ENCODE data around the gene CFAP99. TPM values are rescaled to one million over a fixed set of nuclear protein-coding genes. Genes with fewer than 3 reads are reported as not detected.

Gene CFAP99
- total and polyA plus RNA-seq, 9 of the 15 experiments (the other 6 are each of a cell fraction or from before 2014, with no cell fraction given) = 0.07 to 0.18 (median 0.09) TPM; not detected in 6

DNA sequence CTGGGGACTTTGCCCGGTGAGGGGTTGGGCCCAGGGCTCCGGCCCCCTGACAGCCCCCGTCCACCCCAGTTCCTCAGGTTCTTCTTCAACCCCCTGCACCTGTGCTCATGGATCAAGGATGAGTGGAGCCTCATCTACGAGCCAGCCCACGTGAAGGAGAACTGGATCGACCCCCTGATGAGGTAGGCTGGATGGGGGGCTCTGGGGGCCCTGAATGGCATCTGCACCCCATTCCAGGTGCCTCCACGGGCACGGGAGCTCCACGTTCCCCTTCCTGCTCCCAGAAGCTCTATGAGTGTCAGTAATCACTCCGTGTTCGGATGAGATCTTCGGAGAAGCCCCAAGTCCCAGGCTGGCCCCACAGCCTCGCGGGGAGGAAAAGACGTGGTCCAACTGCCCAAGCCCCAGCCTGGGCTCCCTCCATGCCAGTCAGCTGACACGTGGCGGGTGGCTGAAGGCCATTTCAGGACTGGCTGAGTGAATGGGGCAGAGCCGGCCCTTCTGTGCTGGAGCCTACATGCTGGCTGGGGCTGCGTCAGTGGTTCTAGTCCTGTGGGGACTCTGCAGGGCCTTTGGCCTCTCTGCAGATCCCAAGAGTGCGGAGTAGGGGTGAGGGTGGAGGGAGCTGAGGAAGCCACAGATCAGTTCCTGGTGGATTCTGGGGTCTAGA lies 24.4 kb downstream of the CFAP99 start:
- Histone ChIP-seq H3K79me2 (ENCODE audit: control insufficient read depth, insufficient read depth, low read length) (no peaks in the 10 kb centered on the region), H3K27me3 (ENCODE audit: control insufficient read depth in 2 of 2, insufficient read depth in 2 of 2, low read length in 2 of 2) (peaks cover under 1 to 4% of the 10 kb centered on the region in 2 experiments; a peak in 3 of 5 replicates), H2AFZ (ENCODE audit: low read depth, low read length) (no peak overlapping the region), H3K4me1 (replicated peaks in 1 of 2; ENCODE audit: control insufficient read depth in 2 of 2, insufficient read depth in 2 of 2, low read length in 2 of 2) (peaks cover 4 to 30% of the 10 kb centered on the region in 2 experiments; a peak in 4 of 5 replicates), H4K20me1 (replicated peaks; ENCODE audit: control insufficient read depth, insufficient read depth, low read length) (no peaks in the 10 kb centered on the region), H3K4me2 (ENCODE audit: insufficient read depth, low read length) (no peak overlapping the region), H3K27ac (ENCODE audit: extremely low read depth, low read depth, low read length) (no peak overlapping the region), H3K9ac (ENCODE audit: insufficient read depth in 1 of 2, low read depth in 2 of 2, low read length in 2 of 2) (peak overlapping the region in 1 of 2 experiments; percentile 69; a peak in 2 of 4 replicates), H3K4me3 (no peak overlapping the region), H3K9me1 (ENCODE audit: control insufficient read depth, insufficient read depth, low read length) (no peaks in the 10 kb centered on the region), H3K9me3 (replicated peaks; ENCODE audit: control insufficient read depth, insufficient read depth, low read depth, low read length) (no peaks in the 10 kb centered on the region), H3K36me3 (ENCODE audit: control insufficient read depth, insufficient read depth, low read length) (no peaks in the 10 kb centered on the region)
- TF ChIP-seq KAT7 (CRISPR knock-in tag; IDR thresholded peaks at IDR 0.05; ENCODE audit: borderline replicate concordance) (no peak), ESRRB (CRISPR knock-in tag; IDR thresholded peaks at IDR 0.05; ENCODE audit: borderline replicate concordance) (no peak), L3MBTL2 (IDR thresholded peaks at IDR 0.05) (no peak)
- TF ChIP-seq, protein P1, sequence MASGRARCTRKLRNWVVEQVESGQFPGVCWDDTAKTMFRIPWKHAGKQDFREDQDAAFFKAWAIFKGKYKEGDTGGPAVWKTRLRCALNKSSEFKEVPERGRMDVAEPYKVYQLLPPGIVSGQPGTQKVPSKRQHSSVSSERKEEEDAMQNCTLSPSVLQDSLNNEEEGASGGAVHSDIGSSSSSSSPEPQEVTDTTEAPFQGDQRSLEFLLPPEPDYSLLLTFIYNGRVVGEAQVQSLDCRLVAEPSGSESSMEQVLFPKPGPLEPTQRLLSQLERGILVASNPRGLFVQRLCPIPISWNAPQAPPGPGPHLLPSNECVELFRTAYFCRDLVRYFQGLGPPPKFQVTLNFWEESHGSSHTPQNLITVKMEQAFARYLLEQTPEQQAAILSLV (tag; IDR thresholded peaks at IDR 0.05) = no peak
- ATAC-seq = no peak
- intact Hi-C loops (cut with micrococcal nuclease) (no loop called here), in situ Hi-C loops (cut with MboI) (loop anchor here (10.0 kb wide), 1 partner anchor 218 kb away; no protein-coding TSS in a partner anchor)
- DNase-seq (ENCODE audit: extremely low read depth in 1 of 4, low spot score in 3 of 4) = no peak
- CTCF ChIA-PET (ENCODE audit: low intra/inter-chr PET ratio) = interaction anchor here (0.6 to 0.7 kb wide), 2 partner anchors 11 to 217 kb away, joined by 3 read pairs; no protein-coding TSS in a partner anchor
- FAIRE-seq = no peak
- no TSS peak for BruUV-seq (replicated peaks)
- POLR2A ChIA-PET = no interaction called here
- 64% methylated on average over 15 of the region's 20 CpGs for WGBS (ENCODE audit: insufficient coverage, low coverage, missing lambda C conversion rate)

Measured in K562 (cell line).